SIG-M5 treated with dmso at 0.1 percent for 504 hours (cell line): ENCODE data around the gene CDC42BPA.

Experiments used
- DNase-seq: peaks from one replicate; lab custom pipeline; 2025; ENCODE audit not compliant: unreplicated experiment; lab: John Stamatoyannopoulos, UW

Gene CDC42BPA

DNA sequence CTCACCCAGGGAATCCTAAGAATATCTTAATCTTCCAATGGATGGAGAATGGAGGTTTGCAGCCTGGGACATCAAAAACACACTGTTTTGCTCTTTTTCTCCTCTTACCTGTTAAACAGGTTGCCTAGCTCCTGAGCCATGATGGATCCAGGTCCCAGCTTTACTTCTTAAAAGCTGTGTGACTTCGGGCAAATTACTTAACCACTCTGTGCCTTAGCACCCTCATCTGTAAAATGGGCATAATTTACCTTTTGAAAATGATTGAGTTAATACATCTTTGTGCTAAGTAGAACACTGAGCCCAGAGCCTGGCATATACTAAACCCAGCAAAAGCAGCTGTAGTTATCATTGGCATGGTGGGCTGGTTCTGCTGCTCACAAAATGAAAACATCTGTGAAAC is 368.0 kb downstream of the CDC42BPA start:
- no peak for DNase-seq

DNA sequence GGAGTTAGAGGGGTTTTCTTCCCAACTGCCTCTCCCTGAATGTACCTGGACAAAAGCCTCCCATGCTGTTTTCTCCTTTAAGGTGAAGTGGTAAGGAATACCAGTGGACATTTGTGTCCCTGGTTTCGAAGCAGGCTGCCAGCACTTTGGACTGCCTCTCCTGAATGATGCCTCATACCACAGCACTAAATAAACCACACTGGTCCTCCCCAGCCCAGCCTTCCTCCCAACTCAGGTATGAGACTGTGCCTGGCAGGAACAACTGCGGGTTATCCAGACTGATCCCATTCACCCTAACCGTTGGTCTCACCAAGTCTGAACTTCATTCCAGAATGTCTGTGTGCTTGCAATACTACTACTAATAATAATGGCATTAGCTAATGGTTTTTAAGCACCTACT is 368.9 kb downstream of the CDC42BPA start:
- DNase-seq = no peak

DNA sequence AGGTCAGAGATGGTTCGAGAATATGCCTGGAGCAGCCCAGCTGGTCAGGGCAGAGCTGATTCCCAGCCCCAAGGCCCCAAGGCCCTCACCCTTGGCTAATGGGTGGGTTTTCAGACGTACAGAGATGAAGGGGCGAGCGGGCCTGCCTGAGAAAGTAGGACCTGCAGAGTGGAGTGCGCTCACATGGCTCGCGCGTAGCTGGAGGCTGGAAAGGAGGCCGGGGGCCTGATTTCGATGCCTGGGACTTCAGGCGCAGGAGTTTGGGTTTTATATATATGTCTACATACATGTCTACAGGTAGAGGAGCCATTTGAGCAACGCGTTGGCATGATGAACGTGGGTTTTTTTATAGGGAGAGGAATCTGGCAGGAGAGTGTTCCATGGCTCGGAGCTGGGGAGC is 369.3 kb downstream of the CDC42BPA start:
- no peak for DNase-seq

DNA sequence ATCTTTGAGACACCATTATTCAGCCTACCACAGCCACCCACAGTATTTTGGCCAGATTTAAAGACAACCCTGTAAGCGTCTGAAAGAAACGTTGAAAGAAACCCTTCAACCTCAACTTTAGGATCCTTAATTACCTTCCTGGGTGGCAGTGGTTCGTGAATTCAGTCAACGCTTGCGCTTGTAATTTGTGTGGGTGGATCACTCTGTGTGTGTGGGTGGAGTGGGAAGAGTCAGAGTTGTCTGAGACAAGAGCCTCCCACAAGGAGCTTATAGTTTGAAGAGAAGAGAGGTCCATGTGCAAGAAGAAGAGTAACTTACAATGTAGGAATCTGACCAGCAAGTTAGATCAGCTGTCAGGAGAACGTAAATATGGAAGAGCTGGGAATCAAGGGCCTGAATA is 369.8 kb downstream of the CDC42BPA start:
- DNase-seq = no peak

DNA sequence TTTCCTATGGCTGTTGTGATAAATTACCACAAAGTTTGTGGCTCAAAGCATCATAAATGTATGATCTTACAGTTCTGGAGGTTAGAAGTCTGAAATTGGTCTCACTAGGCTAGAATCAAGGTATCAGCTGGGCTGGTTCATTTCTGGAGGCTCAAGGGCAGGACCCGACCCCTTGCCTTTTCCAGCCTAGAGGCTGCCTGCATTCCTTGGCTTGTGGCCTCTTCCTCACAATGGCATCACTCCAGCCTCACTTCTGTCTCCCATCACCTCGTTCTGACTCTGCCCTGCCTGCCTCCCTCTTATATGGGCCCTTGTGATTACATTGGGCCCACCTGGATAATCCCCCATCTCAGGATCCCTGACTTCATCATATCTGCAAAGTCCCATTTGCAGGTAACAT is 370.2 kb downstream of the CDC42BPA start:
- no peak for DNase-seq

DNA sequence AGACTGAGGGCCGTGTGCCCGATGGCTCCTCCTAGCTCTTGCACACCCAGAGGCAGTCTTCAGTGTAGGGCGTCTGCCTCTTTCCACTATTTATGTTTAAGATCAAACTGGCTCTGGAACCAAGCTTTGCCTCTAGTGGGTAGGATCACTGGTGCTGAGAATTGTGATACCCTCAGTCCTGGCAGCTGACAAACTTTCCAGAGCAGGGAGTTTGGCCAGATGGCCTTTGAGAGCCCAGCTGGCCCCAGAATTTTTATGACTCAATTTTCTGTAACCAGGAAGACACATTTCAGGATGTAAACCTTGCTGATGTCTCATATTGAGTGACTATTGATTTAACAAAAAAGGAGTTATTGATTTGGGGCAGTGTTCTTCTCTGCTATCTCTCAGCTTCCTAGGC is 371.5 kb downstream of the CDC42BPA start:
- DNase-seq = no peak

DNA sequence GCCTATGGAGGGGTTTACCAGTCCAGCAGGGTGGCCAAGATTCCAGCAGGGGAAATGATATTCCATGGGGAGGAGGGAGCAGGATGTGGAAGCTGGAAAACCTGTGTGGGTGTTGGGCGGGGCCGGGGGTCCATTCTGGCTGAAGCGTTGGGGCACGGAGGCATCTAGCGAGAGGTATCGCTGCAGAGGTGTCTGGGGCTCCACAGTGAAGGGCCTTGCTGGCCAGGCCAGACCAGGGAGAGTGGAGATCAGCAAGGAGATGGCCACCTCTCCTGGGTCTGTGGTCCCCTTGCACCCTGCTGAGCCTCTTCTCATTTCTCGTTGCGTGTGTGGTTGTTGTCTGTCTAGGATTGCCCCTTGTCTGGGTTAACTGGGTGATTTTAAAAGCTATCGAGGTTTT is 372.0 kb downstream of the CDC42BPA start:
- DNase-seq = no peak

DNA sequence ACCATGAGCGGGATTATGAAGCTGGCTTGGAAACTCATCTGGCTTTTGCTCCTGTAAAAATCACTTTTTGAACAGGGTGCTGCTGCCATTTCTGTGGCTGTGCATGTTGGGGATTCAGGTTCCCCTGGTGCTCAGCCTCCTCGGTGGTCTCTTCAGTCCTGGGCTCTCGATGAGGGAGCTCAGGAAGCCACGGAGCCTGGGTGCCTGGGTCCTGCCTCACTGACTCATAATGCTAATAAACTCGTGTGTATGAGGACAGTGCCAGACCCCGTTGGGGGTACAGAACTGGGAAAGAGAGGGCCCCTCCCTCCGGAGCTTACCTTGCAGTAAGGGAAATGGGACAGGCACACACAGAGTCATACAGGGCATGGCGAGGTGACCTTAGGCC is 372.4 kb downstream of the CDC42BPA start:
- DNase-seq = no peak

DNA sequence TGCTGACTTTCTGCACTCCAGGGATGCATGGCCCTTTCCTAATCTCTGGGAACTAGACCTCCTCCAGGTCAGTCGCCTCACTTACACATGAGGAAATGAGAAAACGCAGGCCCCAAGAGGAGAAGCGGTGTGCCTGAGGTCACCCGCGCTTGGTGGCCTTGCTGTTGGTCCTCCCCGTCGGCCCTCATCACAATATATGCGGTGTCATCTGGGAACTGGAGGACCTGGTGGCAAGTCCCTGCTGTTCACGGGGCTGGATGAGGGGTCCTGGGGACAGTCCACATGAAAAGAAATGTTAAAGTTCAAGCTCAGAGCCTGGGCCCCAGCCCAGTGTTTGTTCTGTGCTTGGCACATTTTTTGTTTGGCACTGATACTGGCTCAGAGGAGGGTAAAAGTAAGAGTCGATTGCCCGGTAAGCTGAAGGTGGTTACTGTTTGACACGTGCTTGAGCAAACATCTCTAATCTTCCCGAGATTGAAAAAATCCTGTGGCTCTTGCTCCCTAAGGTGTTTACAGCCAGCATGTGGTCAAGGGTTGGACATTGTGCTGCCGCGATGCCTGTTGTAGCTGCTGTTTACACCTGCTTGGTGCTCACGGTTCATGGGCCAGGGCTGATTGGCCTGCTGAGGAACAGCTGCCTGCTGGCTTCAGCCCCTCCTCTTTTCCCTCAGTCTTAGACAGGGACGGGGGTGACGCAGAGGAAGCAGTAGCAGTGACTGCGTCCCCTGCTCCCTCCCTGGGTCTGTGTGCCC is 373.0 kb downstream of the CDC42BPA start:
- peak; percentile 11 for DNase-seq

DNA sequence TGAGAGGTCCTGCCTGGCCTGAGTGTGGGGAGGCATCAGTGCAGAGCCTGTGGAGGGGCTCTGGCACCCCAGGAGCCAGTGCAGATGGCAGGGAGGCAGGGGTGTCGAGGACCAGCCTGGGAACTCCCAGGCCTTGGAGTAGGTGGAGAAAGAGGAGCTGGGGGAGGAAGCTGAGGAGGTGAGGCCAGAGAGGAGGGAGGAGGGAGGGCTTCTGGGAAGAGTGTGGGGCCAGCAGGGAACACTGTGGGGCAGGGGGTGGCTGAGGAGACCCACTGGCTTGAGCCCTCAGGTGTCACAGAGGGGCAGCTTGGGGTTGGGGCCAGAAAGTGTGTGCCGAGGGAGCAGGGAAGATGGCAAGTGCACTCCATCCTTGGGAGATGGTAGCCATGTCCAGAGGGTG is 374.4 kb downstream of the CDC42BPA start:
- DNase-seq = no peak

DNA sequence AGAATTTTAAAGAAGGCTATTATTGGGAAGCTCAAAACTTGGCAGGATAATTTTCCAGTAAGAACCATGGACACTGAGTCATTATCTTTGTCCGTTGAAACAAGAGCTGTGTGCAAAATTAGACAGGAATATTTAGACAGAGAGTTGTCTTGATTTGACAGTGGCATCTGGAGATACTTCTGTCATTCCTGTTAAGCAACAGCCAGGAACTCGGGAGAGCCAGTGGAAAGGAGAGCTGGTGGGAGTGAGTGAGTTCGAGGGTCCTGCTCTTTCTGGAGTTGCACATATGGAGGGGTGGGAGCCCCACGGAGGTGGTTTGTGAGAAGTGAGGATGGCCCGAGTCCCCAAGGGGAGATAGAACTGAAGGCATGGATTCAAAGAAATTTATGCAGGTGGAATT is 375.1 kb downstream of the CDC42BPA start:
- DNase-seq = no peak

DNA sequence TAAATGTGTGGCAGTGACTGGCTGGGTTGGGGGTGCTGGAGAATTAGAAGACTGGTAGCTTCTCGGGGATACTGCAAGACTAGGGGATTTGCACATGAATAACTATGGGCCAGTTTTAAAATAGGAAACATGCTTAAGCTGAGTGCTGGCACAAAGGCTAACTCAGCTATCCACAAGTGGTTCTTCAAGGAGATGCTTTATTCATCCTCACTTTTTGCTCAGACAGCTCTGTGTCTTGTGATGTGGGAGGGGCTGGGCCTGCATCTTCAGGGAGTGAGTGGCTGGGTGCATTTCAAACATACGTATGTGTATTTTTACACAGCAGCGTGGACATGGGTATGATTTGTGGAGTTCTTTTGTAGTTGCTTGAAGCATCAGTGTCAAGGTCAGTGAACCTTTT is 375.9 kb downstream of the CDC42BPA start:
- DNase-seq = no peak

DNA sequence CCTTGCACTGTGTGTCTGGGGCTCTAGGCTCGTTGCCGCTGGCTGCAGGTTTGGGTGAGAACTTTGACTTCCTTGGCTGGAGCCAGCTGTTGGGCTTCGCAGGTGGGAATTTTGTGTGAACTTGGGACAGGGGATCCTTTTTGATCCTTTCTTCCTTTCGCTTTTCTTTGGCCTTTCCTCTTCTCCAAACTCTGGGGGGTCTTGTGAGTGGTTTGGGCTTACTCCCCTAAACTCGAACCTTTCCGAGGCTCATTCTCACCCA is 377.6 kb downstream of the CDC42BPA start:
- no peak for DNase-seq

DNA sequence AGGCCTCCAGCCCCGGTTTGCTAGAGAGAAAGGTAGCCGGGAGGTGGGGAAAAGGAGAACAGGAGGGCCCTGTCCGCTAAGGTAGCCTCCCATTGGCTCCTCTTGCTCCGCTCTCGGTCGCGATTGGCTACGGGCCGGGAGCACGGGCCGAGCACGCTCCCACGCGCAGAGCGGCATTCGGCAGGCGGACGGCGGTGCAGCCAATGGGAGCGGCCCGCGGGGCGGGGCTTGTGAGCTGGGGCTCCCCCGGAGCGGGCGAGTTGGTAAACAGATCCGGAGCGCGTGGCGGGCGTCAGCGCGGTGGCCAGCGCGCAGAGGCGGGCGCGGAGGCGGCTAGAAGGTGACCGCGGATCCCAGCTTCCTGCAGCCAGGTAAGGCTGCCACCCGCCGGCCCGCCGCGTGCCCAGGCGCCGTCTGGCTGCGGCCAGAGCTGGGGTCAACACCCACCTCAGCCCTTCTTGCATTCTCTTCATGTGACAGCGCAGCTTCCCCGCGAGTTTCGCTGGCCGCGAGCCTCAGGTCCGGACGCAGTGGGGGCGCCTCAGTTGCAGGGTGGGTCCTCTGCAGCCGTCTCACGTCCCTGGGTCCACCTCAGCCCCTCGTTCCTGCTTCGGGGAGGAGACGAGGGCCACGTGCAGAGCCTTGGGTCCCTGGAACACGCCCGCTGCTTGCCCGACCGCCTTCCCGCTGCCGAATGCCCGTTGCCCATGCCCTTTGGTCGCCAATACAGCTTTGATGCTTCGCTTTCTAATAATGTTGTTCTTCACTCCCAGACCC is 378.1 kb downstream of the CDC42BPA start, which contains the start of gene COQ8A:
Gene COQ8A (plus strand): TSS at position 266 of the 777 bp plus-strand sequence. CDS start 21,092 bp downstream, outside the sequence.
- peak; percentile 99 for DNase-seq
